Stimulated activated naive CD8-positive, alpha-beta T cell treated with anti-CD3 and anti-CD28 coated beads, Interleukin-15, amount 100 ng/mL, for 72 hours (primary cell): ENCODE data around the gene PAM.
"Not testable (repeated sequence)": the region's sequence is repeated elsewhere in the genome, so short reads cannot be mapped to it uniquely, and the experiment has no call there.

Experiments
- ATAC-seq: fragments of 150-1000 bp; cut with Tn5 transposase; 2 replicates; pipeline ENCODE4 v1.10.0; 2021; ENCODE audit warnings: mild to moderate bottlenecking, moderate library complexity
- DNase-seq, 2 donors: peaks; one replicate each; pipeline ENCODE4 v3.0.0; 2021 to 2022
- H3K27ac Mint-ChIP-seq, 2 donors: one replicate each; pipeline ENCODE4 v1.8.0; 2022; ENCODE audit warnings: mild to moderate bottlenecking in 2 of 2, mixed read lengths in 2 of 2, moderate library complexity in 2 of 2
- H3K27me3 Mint-ChIP-seq: one replicate; pipeline ENCODE4 v1.8.0; 2022; ENCODE audit warnings: mixed read lengths
- H3K4me1 Mint-ChIP-seq: one replicate; pipeline ENCODE4 v1.8.0; 2022; ENCODE audit warnings: mild to moderate bottlenecking, mixed read lengths
- H3K4me3 Mint-ChIP-seq, 2 donors: one replicate each; pipeline ENCODE4 v1.8.0; 2022; ENCODE audit warnings: mild to moderate bottlenecking in 2 of 2, mixed read lengths in 2 of 2, moderate library complexity in 1 of 2
- H3K9me3 Mint-ChIP-seq, 2 donors: one replicate each; pipeline ENCODE4 v1.8.0; 2022; ENCODE audit warnings: mixed read lengths in 2 of 2

Gene PAM

GRCh38 chr5:102742215-102742614, 12.9 kb upstream of the PAM start:
- Mint-ChIP-seq H3K27me3 (peaks cover 10% of the 10 kb centered on the region), H3K4me3 (no peak overlapping the region), H3K9me3 (peaks cover 0 to 4% of the 10 kb centered on the region in 2 donors), H3K4me1 (peaks cover 5% of the 10 kb centered on the region), H3K27ac (no peak overlapping the region)
- ATAC-seq = no peak
- DNase-seq = no peak

- peaks cover 9% of the 10 kb centered on the region for H3K27me3 Mint-ChIP-seq
- H3K4me1 Mint-ChIP-seq = peaks cover 12% of the 10 kb centered on the region
- no peak for DNase-seq
- H3K4me3 Mint-ChIP-seq = no peak overlapping the region
- no peak for ATAC-seq
- peaks cover 0 to 4% of the 10 kb centered on the region in 2 donors for H3K9me3 Mint-ChIP-seq
- no peak overlapping the region for H3K27ac Mint-ChIP-seq
Measured at GRCh38 chr5:102743900-102744299, 11.2 kb upstream of the PAM start.

- H3K9me3 Mint-ChIP-seq = peaks cover under 1 to 4% of the 10 kb centered on the region in 2 donors
- DNase-seq (no peak), ATAC-seq (peak; percentile 85)
- peaks cover 31% of the 10 kb centered on the region for H3K4me1 Mint-ChIP-seq
- peak overlapping the region in 1 of 2 donors; percentile 50 for H3K4me3 Mint-ChIP-seq
- peaks cover 19% of the 10 kb centered on the region for H3K27me3 Mint-ChIP-seq
- H3K27ac Mint-ChIP-seq = peak overlapping the region in 1 of 2 donors; percentile 89
Measured at GRCh38 chr5:102747386-102748166, 7.5 kb upstream of the PAM start.

- H3K9me3 Mint-ChIP-seq = peaks cover 7 to 9% of the 10 kb centered on the region in 2 donors
- peaks cover 36% of the 10 kb centered on the region for H3K27me3 Mint-ChIP-seq
- no peak overlapping the region for H3K27ac Mint-ChIP-seq
- ATAC-seq = no peak
- H3K4me1 Mint-ChIP-seq = peaks cover 51% of the 10 kb centered on the region
- H3K4me3 Mint-ChIP-seq = no peak overlapping the region
- DNase-seq = no peak
Measured at GRCh38 chr5:102749416-102750030, 5.6 kb upstream of the PAM start.

GRCh38 chr5:102750151-102750834, 4.8 kb upstream of the PAM start:
- Mint-ChIP-seq H3K27ac (no peak overlapping the region), H3K4me1 (peaks cover 54% of the 10 kb centered on the region), H3K27me3 (peaks cover 36% of the 10 kb centered on the region), H3K4me3 (no peak overlapping the region), H3K9me3 (peaks cover 7 to 9% of the 10 kb centered on the region in 2 donors)
- no peak for DNase-seq
- ATAC-seq = no peak

GRCh38 chr5:102751903-102752376, 3.2 kb upstream of the PAM start:
- H3K4me3 Mint-ChIP-seq, ATAC-seq, H3K27ac Mint-ChIP-seq, DNase-seq, H3K9me3 Mint-ChIP-seq: not testable (repeated sequence)
- H3K4me1 Mint-ChIP-seq = peaks cover 57% of the 10 kb centered on the region
- peaks cover 32% of the 10 kb centered on the region for H3K27me3 Mint-ChIP-seq

GRCh38 chr5:102753889-102754766, 977 bp upstream of the PAM start:
- Mint-ChIP-seq H3K4me1 (peaks cover 64% of the 10 kb centered on the region), H3K27me3 (peaks cover 26% of the 10 kb centered on the region), H3K9me3 (peaks cover 5 to 7% of the 10 kb centered on the region in 2 donors), H3K27ac (peak overlapping the region; percentile 72 to 86), H3K4me3 (peak overlapping the region; percentile 98 to 99)
- DNase-seq (no peak), ATAC-seq (peak; percentile 0)

- peak; percentile 52 to 73 for DNase-seq
- peaks cover 75% of the 10 kb centered on the region for H3K4me1 Mint-ChIP-seq
- H3K27ac Mint-ChIP-seq = peak overlapping the region; percentile 98 to 99
- H3K27me3 Mint-ChIP-seq = peaks cover 26% of the 10 kb centered on the region
- peak overlapping the region; percentile 98 to 99 for H3K4me3 Mint-ChIP-seq
- ATAC-seq = peak; percentile 81
- peaks cover 5 to 7% of the 10 kb centered on the region in 2 donors for H3K9me3 Mint-ChIP-seq
Measured at GRCh38 chr5:102755686-102756371, 724 bp downstream of the PAM start.

GRCh38 chr5:102758576-102758975, 3.5 kb downstream of the PAM start:
- Mint-ChIP-seq H3K4me3 (no peak overlapping the region), H3K27me3 (peaks cover 7% of the 10 kb centered on the region), H3K27ac (no peak overlapping the region), H3K9me3 (no peaks in the 10 kb centered on the region), H3K4me1 (peaks cover 76% of the 10 kb centered on the region)
- ATAC-seq (no peak), DNase-seq (no peak)

- H3K9me3 Mint-ChIP-seq = no peaks in the 10 kb centered on the region
Measured at GRCh38 chr5:102759289-102759688, 4.2 kb downstream of the PAM start.

GRCh38 chr5:102759700-102760099, 4.6 kb downstream of the PAM start:
- Mint-ChIP-seq H3K9me3 (no peaks in the 10 kb centered on the region), H3K27ac (peak overlapping the region in 1 of 2 donors; percentile 53), H3K27me3 (no peaks in the 10 kb centered on the region), H3K4me1 (peaks cover 76% of the 10 kb centered on the region), H3K4me3 (peak overlapping the region in 1 of 2 donors; percentile 55)
- DNase-seq (no peak), ATAC-seq (no peak)

More at GRCh38 chr5:102759289-102759688, 4.2 kb downstream of the PAM start:
- DNase-seq (no peak), ATAC-seq (no peak)
- no peaks in the 10 kb centered on the region for H3K27me3 Mint-ChIP-seq
- peak overlapping the region in 1 of 2 donors; percentile 57 for H3K27ac Mint-ChIP-seq
- H3K4me3 Mint-ChIP-seq = peak overlapping the region; percentile 22 to 55
- peaks cover 76% of the 10 kb centered on the region for H3K4me1 Mint-ChIP-seq

GRCh38 chr5:102760815-102761214, 5.7 kb downstream of the PAM start:
- no peak for DNase-seq
- Mint-ChIP-seq H3K27me3 (no peaks in the 10 kb centered on the region), H3K27ac (peak overlapping the region in 1 of 2 donors; percentile 64), H3K9me3 (no peaks in the 10 kb centered on the region), H3K4me3 (peak overlapping the region; percentile 64 to 68), H3K4me1 (peaks cover 85% of the 10 kb centered on the region)
- ATAC-seq = no peak

GRCh38 chr5:102762095-102762534, 7.0 kb downstream of the PAM start:
- ATAC-seq = peak; percentile 80
- Mint-ChIP-seq H3K4me3 (peak overlapping the region; percentile 62 to 79), H3K4me1 (peaks cover 82% of the 10 kb centered on the region), H3K27me3 (no peaks in the 10 kb centered on the region), H3K27ac (peak overlapping the region; percentile 9 to 66), H3K9me3 (no peaks in the 10 kb centered on the region)
- peak in 1 of 2 donors; percentile 21 for DNase-seq

- DNase-seq (no peak), ATAC-seq (peak; percentile 52)
- Mint-ChIP-seq H3K27me3 (no peaks in the 10 kb centered on the region), H3K27ac (peak overlapping the region; percentile 9 to 66), H3K4me3 (peak overlapping the region; percentile 62 to 79), H3K4me1 (peaks cover 79% of the 10 kb centered on the region), H3K9me3 (no peaks in the 10 kb centered on the region)
Measured at GRCh38 chr5:102762562-102763227, 7.6 kb downstream of the PAM start.
